MM.1S (cell line): Measurements from ENCODE around the gene PDIK1L.

Source experiments
- DNase-seq: peaks from one replicate; pipeline ENCODE4 v3.0.0-alpha.2; 2015
- H2AFZ ChIP-seq: fragments of 300-600 bp; sonication (generic); 2 replicates; pipeline ENCODE4 v1.6.0; 2016; ENCODE audit warnings: antibody characterized with exemption, low read length
- H3F3A ChIP-seq: fragments of 300-600 bp; sonication (generic); 2 replicates; pipeline ENCODE4 v1.6.1; 2016; ENCODE audit warnings: mild to moderate bottlenecking, antibody characterized with exemption, low read length, moderate library complexity, mixed read lengths; ENCODE audit not compliant: insufficient read depth
- H3K27ac ChIP-seq: fragments of 300-600 bp; sonication (generic); 2 replicates; pipeline ENCODE4 v1.5.1; 2016; ENCODE audit warnings: mild to moderate bottlenecking, low read length
- H3K27me3 ChIP-seq: fragments of 300-600 bp; sonication (generic); replicated peaks from 2 replicates; pipeline ENCODE4 v1.6.0; 2016; ENCODE audit warnings: low read length; ENCODE audit not compliant: insufficient read depth
- H3K36me3 ChIP-seq: fragments of 300-600 bp; sonication (generic); replicated peaks from 2 replicates; pipeline ENCODE4 v1.6.1; 2016; ENCODE audit warnings: mild to moderate bottlenecking, low read length, mixed read lengths; ENCODE audit not compliant: insufficient read depth
- H3K4me1 ChIP-seq: fragments of 300-600 bp; sonication (generic); 2 replicates; pipeline ENCODE4 v1.6.1; 2016; ENCODE audit warnings: low read length, mixed read lengths
- H3K4me2 ChIP-seq: fragments of 300-600 bp; sonication (generic); 2 replicates; pipeline ENCODE4 v1.6.0; 2016; ENCODE audit warnings: low read depth, low read length
- H3K4me3 ChIP-seq: fragments of 300-600 bp; sonication (generic); 2 replicates; pipeline ENCODE4 v1.5.1; 2016; ENCODE audit warnings: low read length, mixed read lengths
- H3K79me2 ChIP-seq: fragments of 300-600 bp; sonication (generic); 2 replicates; pipeline ENCODE4 v1.6.1; 2016; ENCODE audit warnings: mixed run types, low read length, mixed read lengths
- H3K9ac ChIP-seq: fragments of 300-600 bp; sonication (generic); 2 replicates; pipeline ENCODE4 v1.6.1; 2016; ENCODE audit warnings: low read length, mixed read lengths
- H3K9me2 ChIP-seq: fragments of 300-600 bp; sonication (generic); replicated peaks from 2 replicates; pipeline ENCODE4 v1.6.1; 2016; ENCODE audit warnings: mild to moderate bottlenecking, low read length, mixed read lengths; ENCODE audit not compliant: insufficient read depth
- H3K9me3 ChIP-seq: fragments of 300-600 bp; sonication (generic); replicated peaks from 2 replicates; pipeline ENCODE4 v1.6.1; 2016; ENCODE audit warnings: mild to moderate bottlenecking, low read length, mixed read lengths; ENCODE audit not compliant: insufficient read depth
- H4K20me1 ChIP-seq: fragments of 300-600 bp; sonication (generic); 2 replicates; pipeline ENCODE4 v1.6.1; 2016; ENCODE audit warnings: mild to moderate bottlenecking, low read length, moderate library complexity, mixed read lengths; ENCODE audit not compliant: insufficient read depth
- CTCF ChIP-seq: fragments of 300-600 bp; sonication (generic); IDR thresholded peaks from 2 replicates; pipeline ENCODE4 v1.5.1; 2016; ENCODE audit warnings: antibody characterized with exemption, low read length, mixed read lengths
- EZH2 ChIP-seq: fragments of 300-600 bp; sonication (generic); optimal IDR thresholded peaks from 2 replicates; pipeline ENCODE3; 2017; ENCODE audit warnings: low read depth, mild to moderate bottlenecking, antibody characterized with exemption, low read length, mixed read lengths
- EZH2phosphoT487 ChIP-seq: fragments of 300-600 bp; sonication (generic); IDR thresholded peaks from 2 replicates; pipeline ENCODE4 v1.6.1; 2018; ENCODE audit warnings: antibody characterized with exemption, low read length

PDIK1L gene

GRCh38 chr1:26130695-26131094 is 19.1 kb downstream of the PDIK1L start:
- Histone ChIP-seq H3K9me2 (no peaks in the 10 kb centered on the region), H3K9ac (no peak overlapping the region), H3K36me3 (no peaks in the 10 kb centered on the region), H3K9me3 (no peaks in the 10 kb centered on the region), H3K4me2 (no peak overlapping the region), H3K79me2 (no peaks in the 10 kb centered on the region), H3K4me3 (no peak overlapping the region), H3F3A (peaks cover 17% of the 10 kb centered on the region), H4K20me1 (no peaks in the 10 kb centered on the region; the same call in 1 of the 2 replicates), H3K27ac (no peak overlapping the region), H2AFZ (no peak overlapping the region), H3K27me3 (no peaks in the 10 kb centered on the region), H3K4me1 (peaks cover 11% of the 10 kb centered on the region)
- no peak for DNase-seq
- TF ChIP-seq CTCF (no peak), EZH2phosphoT487 (no peak), EZH2 (no peak)

GRCh38 chr1:26132128-26132833 is 20.7 kb downstream of the PDIK1L start:
- H3K4me2 ChIP-seq = no peak overlapping the region
- TF ChIP-seq EZH2 (no peak), CTCF (no peak), EZH2phosphoT487 (no peak)
- DNase-seq = no peak
- 0 out of 2 replicates have a peak, but pooled peaks cover 2% of the 10 kb centered on the region for H3F3A ChIP-seq
- H3K27ac ChIP-seq = no peak overlapping the region
- H2AFZ ChIP-seq = no peak overlapping the region
- H3K4me3 ChIP-seq = no peak overlapping the region
- no peaks in the 10 kb centered on the region; the same call in 1 of the 2 replicates for H4K20me1 ChIP-seq
- H3K9ac ChIP-seq = no peak overlapping the region
- no peaks in the 10 kb centered on the region for H3K79me2 ChIP-seq
- H3K27me3 ChIP-seq = no peaks in the 10 kb centered on the region
- no peaks in the 10 kb centered on the region for H3K9me3 ChIP-seq
- H3K36me3 ChIP-seq = no peaks in the 10 kb centered on the region
- H3K4me1 ChIP-seq = peaks cover 3% of the 10 kb centered on the region; the same call in 1 of the 2 replicates
- no peaks in the 10 kb centered on the region for H3K9me2 ChIP-seq

- DNase-seq = no peak
- Histone ChIP-seq H3K4me3 (no peak overlapping the region), H3K9ac (no peak overlapping the region), H3K27me3 (no peaks in the 10 kb centered on the region), H3K36me3 (no peaks in the 10 kb centered on the region), H4K20me1 (no peaks in the 10 kb centered on the region; the same call in 1 of the 2 replicates), H3K9me3 (no peaks in the 10 kb centered on the region), H2AFZ (no peak overlapping the region), H3F3A (no peaks in the 10 kb centered on the region), H3K79me2 (no peaks in the 10 kb centered on the region), H3K4me1 (no peaks in the 10 kb centered on the region), H3K27ac (no peak overlapping the region), H3K9me2 (no peaks in the 10 kb centered on the region), H3K4me2 (no peak overlapping the region)
- no peak for TF ChIP-seq EZH2phosphoT487
- no peak for TF ChIP-seq EZH2
- TF ChIP-seq CTCF = no peak
Measured at GRCh38 chr1:26132834-26133167, 21.2 kb downstream of the PDIK1L start.
